GM12878 (cell line): Measurements from ENCODE around the gene CXorf65. TPM values are rescaled to one million over a fixed set of nuclear protein-coding genes. Genes with fewer than 3 reads are reported as not detected.

Source experiments
- ATAC-seq: fragments of 200-7000 bp; cut with Tn5 transposase; 3 replicates; pipeline ENCODE4 v1.9.1; 2020; ENCODE audit warnings: mild to moderate bottlenecking, moderate library complexity
- BruUV-seq: library from RNA; stranded (reverse); fragments of 400-500 nt; replicated peaks from 2 replicates; lab custom pipeline; 2021; lab: Mats Ljungman, UMichigan
- CTCF ChIA-PET: fragments of 300-600 bp; sonication (Branson Sonifier 250); formaldehyde crosslinking; extraction: SDS; loops from one replicate; lab custom pipeline; 2021; ENCODE audit warnings: inconsistent platforms; lab: Yijun Ruan, JAX
- POLR2A ChIA-PET: fragments of 350-600 bp; formaldehyde crosslinking; extraction: SDS; loops from one replicate; lab custom pipeline; 2021; ENCODE audit warnings: inconsistent platforms; lab: Charles Lee
- RAD21 ChIA-PET: fragments of 300-600 bp; sonication (Branson Sonifier 250); formaldehyde crosslinking; loops from one replicate; lab custom pipeline; 2023; ENCODE audit warnings: antibody characterized with exemption; ENCODE audit not compliant: unreplicated experiment; lab: Charles Lee
- SMC1A ChIA-PET: fragments of 300-600 bp; sonication (Branson Sonifier 250); formaldehyde crosslinking; loops from one replicate; lab custom pipeline; 2023; ENCODE audit not compliant: unreplicated experiment, uncharacterized antibody; lab: Charles Lee
- DNase-seq: peaks from one replicate; pipeline ENCODE4 v3.0.0-alpha.2; 2011; ENCODE audit warnings: low read depth, low spot score
- FAIRE-seq: peaks from 3 replicates; lab custom pipeline; 2011; peaks lifted over from hg19 to GRCh38; lab: Jason Lieb, UNC
- H2AFZ ChIP-seq: 2 replicates; pipeline ENCODE4 v1.6.0; 2011; ENCODE audit warnings: low read depth, low read length, control low read depth; ENCODE audit not compliant: control insufficient read depth
- H3K27ac ChIP-seq: 2 replicates; pipeline ENCODE4 v1.5.1; 2011; ENCODE audit warnings: control low read depth; ENCODE audit not compliant: control insufficient read depth, insufficient read depth
- H3K27me3 ChIP-seq, 2 experiments: replicated peaks in 1 of 2; 2 replicates each; pipeline versions ENCODE4 v1.6.0 to v1.6.1; 2011; ENCODE audit warnings: low read length in 1 of 2; ENCODE audit not compliant: control insufficient read depth in 2 of 2, insufficient read depth in 2 of 2
- H3K36me3 ChIP-seq, 2 experiments: 2 replicates each; pipeline ENCODE4 v1.5.1; 2011; ENCODE audit warnings: low read length in 1 of 2; ENCODE audit not compliant: control insufficient read depth in 2 of 2, insufficient read depth in 2 of 2
- H3K4me1 ChIP-seq: 2 replicates; pipeline ENCODE4 v1.6.1; 2011; ENCODE audit warnings: mild to moderate bottlenecking, low read length, moderate library complexity, mixed read lengths; ENCODE audit not compliant: control insufficient read depth, insufficient read depth
- H3K4me2 ChIP-seq: 2 replicates; pipeline ENCODE4 v1.6.0; 2011; ENCODE audit warnings: control low read depth; ENCODE audit not compliant: control insufficient read depth, insufficient read depth
- H3K4me3 ChIP-seq: fragments of 200-600 bp; sonication (generic); 2 replicates; pipeline ENCODE4 v1.5.1; 2016
- H3K79me2 ChIP-seq: 2 replicates; pipeline ENCODE4 v1.6.0; 2011; ENCODE audit warnings: low read length; ENCODE audit not compliant: control insufficient read depth, insufficient read depth
- H3K9ac ChIP-seq: 2 replicates; pipeline ENCODE4 v1.8.0; 2011; ENCODE audit warnings: low read length, control low read depth, mixed read lengths; ENCODE audit not compliant: control insufficient read depth, insufficient read depth
- H3K9me3 ChIP-seq: replicated peaks from 3 replicates; pipeline ENCODE4 v1.5.1; 2011; ENCODE audit warnings: mild to moderate bottlenecking, low read length; ENCODE audit not compliant: control insufficient read depth, insufficient read depth
- H4K20me1 ChIP-seq: 2 replicates; pipeline ENCODE4 v1.6.0; 2011; ENCODE audit not compliant: control insufficient read depth, insufficient read depth
- WGBS: methylation state at CpG from one replicate; pipeline ENCODE4 v1.1.6; 2016; ENCODE audit warnings: low lambda C conversion rate; ENCODE audit not compliant: insufficient replicate concordance, insufficient coverage; ENCODE audit errors: missing lambda C conversion rate; 5-methylcytosine and 5-hydroxymethylcytosine counted together
- in situ Hi-C: fragments of 300-500 bp; cut with MboI; formaldehyde crosslinking; loops from 9 replicates; pipeline ENCODE4 v1.14.3; 2018; ENCODE audit warnings: mixed read lengths
- intact Hi-C: fragments of 100-400 bp; cut with micrococcal nuclease; formaldehyde crosslinking; loops from one replicate; pipeline ENCODE4 v1.14.2; 2022; ENCODE audit not compliant: unreplicated experiment
- polyA plus RNA-seq, 11 experiments: library from polyadenylated mRNA; depleted of rRNA in 4 of 11; unstranded in 6 of 11; stranded (reverse) in 5 of 11; fragments of >200 nt; fragmentation: Nextera tagmentation in 4 of 11; fragmentation: Illumina TruSeq in 1 of 11; extraction: Ambion mirVana in 4 of 11; extraction: Trizol in 1 of 11; gene quantifications; 1 replicate in 1 of 11; 2 replicates in 10 of 11; pipeline versions ENCODE4 v1.2.1 to v1.2.3, GENCODE V29; 2011 to 2016; ENCODE audit warnings: inconsistent platforms in 2 of 11, missing spikeins in 2 of 11, low read depth in 1 of 11
- total RNA-seq, 4 experiments: library from RNA; depleted of rRNA in 3 of 4; stranded (reverse); fragments of >200 nt in 3 of 4; fragmentation: Illumina TruSeq in 1 of 4; extraction: Trizol in 1 of 4; gene quantifications; 2 replicates each; pipeline versions ENCODE4 v1.2.1 to v1.2.3, GENCODE V29; 2013 to 2021
- TF ChIP-seq, protein P1 (sequence below): fragments of 450-650 bp; formaldehyde crosslinking; IDR thresholded peaks from 2 replicates; pipeline ENCODE4 v1.5.0; 2022; ENCODE audit warnings: mild to moderate bottlenecking, missing genetic modification characterization

CXorf65 gene
- total and polyA plus RNA-seq, 10 of the 15 experiments (the other 5 are each of a cell fraction or from before 2014, with no cell fraction given) = 0.82 to 4.8 (median 2.3) TPM

DNA sequence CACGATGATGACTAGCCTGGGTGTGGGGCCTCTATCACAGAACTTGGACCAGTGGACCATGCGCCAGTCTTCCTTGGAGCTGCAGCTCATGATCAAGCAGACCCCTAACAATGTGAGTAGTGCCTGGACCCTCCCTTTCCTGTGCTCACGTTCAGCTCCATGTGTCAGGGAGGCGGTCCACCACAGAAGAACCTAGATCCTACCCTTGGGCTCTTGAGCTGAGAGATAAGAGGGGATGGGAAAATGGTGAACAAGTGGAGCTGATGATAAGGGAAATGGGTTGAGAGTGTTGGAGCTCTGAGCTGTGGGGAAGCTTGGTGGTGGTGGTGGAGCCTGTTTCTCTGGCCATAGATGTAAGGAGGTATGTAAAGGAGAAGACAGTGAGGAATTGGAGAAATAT, 25.0 kb upstream of the CXorf65 start:
- no peak for ATAC-seq
- Histone ChIP-seq H3K79me2 (no peaks in the 10 kb centered on the region), H3K4me2 (no peak overlapping the region), H3K9me3 (no peaks in the 10 kb centered on the region), H3K27ac (no peak overlapping the region), H2AFZ (no peak overlapping the region), H3K4me1 (no peaks in the 10 kb centered on the region), H3K9ac (no peak overlapping the region), H3K27me3 (no peaks in the 10 kb centered on the region), H3K36me3 (peaks cover 1 to 6% of the 10 kb centered on the region in 2 experiments; a peak in 3 of 4 replicates), H4K20me1 (no peaks in the 10 kb centered on the region), H3K4me3 (no peak overlapping the region)
- ChIA-PET CTCF (interaction anchor here (1.4 to 3.9 kb wide), 4 partner anchors 8 to 135 kb away, joined by 3 to 82 read pairs (median 10); no protein-coding TSS in a partner anchor), RAD21 (interaction anchor here (0.9 to 2.1 kb wide), 2 partner anchors 31 to 34 kb away, joined by 3 to 6 read pairs; no protein-coding TSS in a partner anchor), POLR2A (no interaction called here), SMC1A (interaction anchor here (1.4 to 3.7 kb wide), 3 partner anchors 11 to 34 kb away, joined by 3 to 46 read pairs (median 7); no protein-coding TSS in a partner anchor)
- 76% methylated on average over 4 of the region's 4 CpGs for WGBS
- intact Hi-C loops = no loop called here
- TF ChIP-seq, protein P1, sequence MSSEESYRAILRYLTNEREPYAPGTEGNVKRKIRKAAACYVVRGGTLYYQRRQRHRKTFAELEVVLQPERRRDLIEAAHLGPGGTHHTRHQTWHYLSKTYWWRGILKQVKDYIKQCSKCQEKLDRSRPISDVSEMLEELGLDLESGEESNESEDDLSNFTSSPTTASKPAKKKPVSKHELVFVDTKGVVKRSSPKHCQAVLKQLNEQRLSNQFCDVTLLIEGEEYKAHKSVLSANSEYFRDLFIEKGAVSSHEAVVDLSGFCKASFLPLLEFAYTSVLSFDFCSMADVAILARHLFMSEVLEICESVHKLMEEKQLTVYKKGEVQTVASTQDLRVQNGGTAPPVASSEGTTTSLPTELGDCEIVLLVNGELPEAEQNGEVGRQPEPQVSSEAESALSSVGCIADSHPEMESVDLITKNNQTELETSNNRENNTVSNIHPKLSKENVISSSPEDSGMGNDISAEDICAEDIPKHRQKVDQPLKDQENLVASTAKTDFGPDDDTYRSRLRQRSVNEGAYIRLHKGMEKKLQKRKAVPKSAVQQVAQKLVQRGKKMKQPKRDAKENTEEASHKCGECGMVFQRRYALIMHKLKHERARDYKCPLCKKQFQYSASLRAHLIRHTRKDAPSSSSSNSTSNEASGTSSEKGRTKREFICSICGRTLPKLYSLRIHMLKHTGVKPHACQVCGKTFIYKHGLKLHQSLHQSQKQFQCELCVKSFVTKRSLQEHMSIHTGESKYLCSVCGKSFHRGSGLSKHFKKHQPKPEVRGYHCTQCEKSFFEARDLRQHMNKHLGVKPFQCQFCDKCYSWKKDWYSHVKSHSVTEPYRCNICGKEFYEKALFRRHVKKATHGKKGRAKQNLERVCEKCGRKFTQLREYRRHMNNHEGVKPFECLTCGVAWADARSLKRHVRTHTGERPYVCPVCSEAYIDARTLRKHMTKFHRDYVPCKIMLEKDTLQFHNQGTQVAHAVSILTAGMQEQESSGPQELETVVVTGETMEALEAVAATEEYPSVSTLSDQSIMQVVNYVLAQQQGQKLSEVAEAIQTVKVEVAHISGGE (CRISPR knock-in tag) = no peak
- DNase-seq = no peak
- BruUV-seq = no TSS peak
- no peak for FAIRE-seq
- in situ Hi-C loops = no loop called here
